EH (cell line): Measurements from ENCODE around the gene CACNB3.

Source experiments
- DNase-seq: peaks from one replicate; pipeline ENCODE4 v3.0.0-alpha.2; 2015; ENCODE audit warnings: low read depth

The CACNB3 gene

GRCh38 chr12:48817873-48818830 lies at the start of gene CACNB3:
Gene CACNB3, plus strand, starts transcription at chr12:48818496. Its CDS starts 434 bp downstream, at chr12:48818930.
- peak; percentile 71 for DNase-seq

- no peak for DNase-seq
These were observed 49.6 kb upstream of the CACNB3 start for GRCh38 chr12:48768736-48769135.

- no peak for DNase-seq
These were observed 47.5 kb upstream of the CACNB3 start for GRCh38 chr12:48770756-48771155.

- no peak for DNase-seq
These were observed 46.6 kb upstream of the CACNB3 start for GRCh38 chr12:48771588-48772112.

- DNase-seq, result no peak
These were observed 44.6 kb upstream of the CACNB3 start for GRCh38 chr12:48773686-48774085.

GRCh38 chr12:48774516-48774915 lies 43.8 kb upstream of the CACNB3 start:
- no peak for DNase-seq

- no peak for DNase-seq
These were observed 43.0 kb upstream of the CACNB3 start for GRCh38 chr12:48775299-48775698.

GRCh38 chr12:48775991-48776649 lies 42.2 kb upstream of the CACNB3 start:
- no peak for DNase-seq

- no peak for DNase-seq
These were observed 41.3 kb upstream of the CACNB3 start for GRCh38 chr12:48776956-48777355.

GRCh38 chr12:48777501-48778400 lies 40.5 kb upstream of the CACNB3 start:
- DNase-seq, result no peak

GRCh38 chr12:48779869-48780268 lies 38.4 kb upstream of the CACNB3 start:
- DNase-seq, result peak; percentile 94

GRCh38 chr12:48780381-48781025 lies 37.8 kb upstream of the CACNB3 start:
- no peak for DNase-seq

GRCh38 chr12:48781750-48782456 lies 36.4 kb upstream of the CACNB3 start:
- no peak for DNase-seq

- no peak for DNase-seq
These were observed 35.6 kb upstream of the CACNB3 start for GRCh38 chr12:48782457-48783395.

- no peak for DNase-seq
These were observed 34.9 kb upstream of the CACNB3 start for GRCh38 chr12:48783432-48783831.

- DNase-seq, result peak; percentile 22
These were observed 31.4 kb upstream of the CACNB3 start for GRCh38 chr12:48786591-48787544.

- peak; percentile 24 for DNase-seq
These were observed 30.3 kb upstream of the CACNB3 start for GRCh38 chr12:48787791-48788523.

GRCh38 chr12:48788524-48788853 lies 29.8 kb upstream of the CACNB3 start:
- no peak for DNase-seq
